ENCODE data around the gene TUBB3.

DNA sequence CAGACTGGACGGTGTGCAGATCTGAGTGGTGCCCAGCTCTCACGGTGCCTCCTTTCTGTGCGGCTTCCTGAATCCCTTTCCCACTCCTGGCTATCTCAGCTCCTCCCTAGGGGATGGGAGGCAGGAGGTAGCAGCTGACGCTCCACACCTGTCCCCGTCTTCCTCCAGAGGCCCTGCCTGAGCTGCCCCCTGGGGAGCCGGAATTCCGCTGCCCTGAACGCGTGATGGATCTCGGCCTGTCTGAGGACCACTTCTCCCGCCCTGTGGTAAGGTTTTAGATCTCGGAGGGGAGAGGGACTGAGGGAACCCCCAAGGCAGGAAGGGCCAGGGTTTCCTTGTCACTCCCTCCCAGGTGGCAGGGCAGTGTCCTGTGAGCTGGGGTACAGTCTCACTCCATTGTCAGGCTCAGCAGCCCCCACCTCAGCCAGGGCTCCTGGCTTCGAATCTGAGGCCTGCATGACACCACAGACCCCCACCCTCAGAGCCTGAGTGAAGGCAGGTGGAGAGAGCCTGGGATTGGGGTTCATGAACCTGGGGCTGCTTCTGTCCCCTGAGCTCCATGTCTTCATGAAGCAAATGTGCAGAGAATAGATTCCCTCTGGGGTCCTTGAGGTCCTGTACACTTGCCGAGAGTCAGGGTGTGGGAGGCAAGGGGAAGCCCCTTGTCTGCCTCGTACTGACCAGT lies 32.0 kb downstream of the TUBB3 start:
- TF ChIP-seq, protein P1, sequence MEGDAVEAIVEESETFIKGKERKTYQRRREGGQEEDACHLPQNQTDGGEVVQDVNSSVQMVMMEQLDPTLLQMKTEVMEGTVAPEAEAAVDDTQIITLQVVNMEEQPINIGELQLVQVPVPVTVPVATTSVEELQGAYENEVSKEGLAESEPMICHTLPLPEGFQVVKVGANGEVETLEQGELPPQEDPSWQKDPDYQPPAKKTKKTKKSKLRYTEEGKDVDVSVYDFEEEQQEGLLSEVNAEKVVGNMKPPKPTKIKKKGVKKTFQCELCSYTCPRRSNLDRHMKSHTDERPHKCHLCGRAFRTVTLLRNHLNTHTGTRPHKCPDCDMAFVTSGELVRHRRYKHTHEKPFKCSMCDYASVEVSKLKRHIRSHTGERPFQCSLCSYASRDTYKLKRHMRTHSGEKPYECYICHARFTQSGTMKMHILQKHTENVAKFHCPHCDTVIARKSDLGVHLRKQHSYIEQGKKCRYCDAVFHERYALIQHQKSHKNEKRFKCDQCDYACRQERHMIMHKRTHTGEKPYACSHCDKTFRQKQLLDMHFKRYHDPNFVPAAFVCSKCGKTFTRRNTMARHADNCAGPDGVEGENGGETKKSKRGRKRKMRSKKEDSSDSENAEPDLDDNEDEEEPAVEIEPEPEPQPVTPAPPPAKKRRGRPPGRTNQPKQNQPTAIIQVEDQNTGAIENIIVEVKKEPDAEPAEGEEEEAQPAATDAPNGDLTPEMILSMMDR (IDR thresholded peaks at IDR 0.05) = no peak
- no peak for TF ChIP-seq EZH2 (IDR thresholded peaks at IDR 0.05; ENCODE audit: borderline replicate concordance, insufficient read depth, low read depth, low read length, poor library complexity, severe bottlenecking)

Data from B cell (primary cell).